GM18526 (cell line): ENCODE data around the gene CDH4.

Source experiments
- POLR2A ChIP-seq: IDR thresholded peaks from 3 replicates; pipeline ENCODE4 v1.6.1; 2011; ENCODE audit not compliant: insufficient read length; ENCODE audit errors: extremely low read depth

CDH4 gene

GRCh38 chr20:61951695-61952533 lies 699.9 kb downstream of the CDH4 start:
- TF ChIP-seq POLR2A = no peak

- TF ChIP-seq POLR2A = no peak
These were observed 701.3 kb downstream of the CDH4 start for GRCh38 chr20:61953037-61954021.

- no peak for TF ChIP-seq POLR2A
These were observed 702.4 kb downstream of the CDH4 start for GRCh38 chr20:61954276-61955021.

GRCh38 chr20:61955668-61956395 lies 703.8 kb downstream of the CDH4 start:
- TF ChIP-seq POLR2A = no peak

GRCh38 chr20:61956396-61957342 lies 704.6 kb downstream of the CDH4 start:
- TF ChIP-seq POLR2A = no peak

- no peak for TF ChIP-seq POLR2A
These were observed 706.1 kb downstream of the CDH4 start for GRCh38 chr20:61957961-61958715.

- TF ChIP-seq POLR2A = no peak
These were observed 707.0 kb downstream of the CDH4 start for GRCh38 chr20:61958773-61959700.

- TF ChIP-seq POLR2A = no peak
These were observed 708.8 kb downstream of the CDH4 start for GRCh38 chr20:61960836-61961235.

- TF ChIP-seq POLR2A = no peak
These were observed 711.1 kb downstream of the CDH4 start for GRCh38 chr20:61963149-61963548.

GRCh38 chr20:61963885-61964674 lies 712.0 kb downstream of the CDH4 start:
- TF ChIP-seq POLR2A = no peak
